ENCODE data around the gene NR1I2.

GRCh38 chr3:119817071-119817470, 35.2 kb downstream of the NR1I2 start:
- TF ChIP-seq, protein P1, sequence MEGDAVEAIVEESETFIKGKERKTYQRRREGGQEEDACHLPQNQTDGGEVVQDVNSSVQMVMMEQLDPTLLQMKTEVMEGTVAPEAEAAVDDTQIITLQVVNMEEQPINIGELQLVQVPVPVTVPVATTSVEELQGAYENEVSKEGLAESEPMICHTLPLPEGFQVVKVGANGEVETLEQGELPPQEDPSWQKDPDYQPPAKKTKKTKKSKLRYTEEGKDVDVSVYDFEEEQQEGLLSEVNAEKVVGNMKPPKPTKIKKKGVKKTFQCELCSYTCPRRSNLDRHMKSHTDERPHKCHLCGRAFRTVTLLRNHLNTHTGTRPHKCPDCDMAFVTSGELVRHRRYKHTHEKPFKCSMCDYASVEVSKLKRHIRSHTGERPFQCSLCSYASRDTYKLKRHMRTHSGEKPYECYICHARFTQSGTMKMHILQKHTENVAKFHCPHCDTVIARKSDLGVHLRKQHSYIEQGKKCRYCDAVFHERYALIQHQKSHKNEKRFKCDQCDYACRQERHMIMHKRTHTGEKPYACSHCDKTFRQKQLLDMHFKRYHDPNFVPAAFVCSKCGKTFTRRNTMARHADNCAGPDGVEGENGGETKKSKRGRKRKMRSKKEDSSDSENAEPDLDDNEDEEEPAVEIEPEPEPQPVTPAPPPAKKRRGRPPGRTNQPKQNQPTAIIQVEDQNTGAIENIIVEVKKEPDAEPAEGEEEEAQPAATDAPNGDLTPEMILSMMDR (IDR thresholded peaks at IDR 0.05 in 2 of 3, conservative IDR thresholded peaks at IDR 0.05 in 1 of 3; ENCODE audit: borderline replicate concordance in 1 of 3, insufficient read depth in 1 of 3, low read depth in 2 of 3, low read length in 2 of 3), result no peak
- TF ChIP-seq ZNF274 (IDR thresholded peaks at IDR 0.05; ENCODE audit: low read depth, low read length), result no peak
- TF ChIP-seq EZH2 (IDR thresholded peaks at IDR 0.05), result no peak
- TF ChIP-seq YY1 (IDR thresholded peaks at IDR 0.05; ENCODE audit: extremely low read depth, insufficient replicate concordance, low read depth, low read length), result no peak
- TF ChIP-seq POLR2AphosphoS5 (IDR thresholded peaks at IDR 0.05; ENCODE audit: low read depth, low read length), result no peak
- no peak for TF ChIP-seq CBX3 (IDR thresholded peaks at IDR 0.05; ENCODE audit: low read depth)
- no peak for TF ChIP-seq JUND (IDR thresholded peaks at IDR 0.05)
- TF ChIP-seq ZBTB33 (IDR thresholded peaks at IDR 0.05; ENCODE audit: extremely low read depth, insufficient replicate concordance, low read length), result no peak
- TF ChIP-seq SP1 (IDR thresholded peaks at IDR 0.05; ENCODE audit: low read depth), result no peak
- TF ChIP-seq, protein P2, sequence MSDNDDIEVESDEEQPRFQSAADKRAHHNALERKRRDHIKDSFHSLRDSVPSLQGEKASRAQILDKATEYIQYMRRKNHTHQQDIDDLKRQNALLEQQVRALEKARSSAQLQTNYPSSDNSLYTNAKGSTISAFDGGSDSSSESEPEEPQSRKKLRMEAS (IDR thresholded peaks at IDR 0.05), result no peak
- TF ChIP-seq TCF7L2 (IDR thresholded peaks at IDR 0.05; ENCODE audit: borderline replicate concordance, extremely low read depth, insufficient read depth, insufficient read length), result no peak

All from HCT116 (cell line).